ENCODE measurements around the gene DIABLO.
"Not testable (repeated sequence)": the region's sequence is repeated elsewhere in the genome, so short reads cannot be mapped to it uniquely, and the experiment has no call there.

Gene DIABLO

GRCh38 chr12:122208073-122208820 is 17.6 kb downstream of the DIABLO start:
- peak; percentile 22 for DNase-seq (ENCODE audit: low spot score)

- no peak for DNase-seq (ENCODE audit: low spot score)
These were observed 18.5 kb downstream of the DIABLO start for GRCh38 chr12:122207391-122207790.

DNA sequence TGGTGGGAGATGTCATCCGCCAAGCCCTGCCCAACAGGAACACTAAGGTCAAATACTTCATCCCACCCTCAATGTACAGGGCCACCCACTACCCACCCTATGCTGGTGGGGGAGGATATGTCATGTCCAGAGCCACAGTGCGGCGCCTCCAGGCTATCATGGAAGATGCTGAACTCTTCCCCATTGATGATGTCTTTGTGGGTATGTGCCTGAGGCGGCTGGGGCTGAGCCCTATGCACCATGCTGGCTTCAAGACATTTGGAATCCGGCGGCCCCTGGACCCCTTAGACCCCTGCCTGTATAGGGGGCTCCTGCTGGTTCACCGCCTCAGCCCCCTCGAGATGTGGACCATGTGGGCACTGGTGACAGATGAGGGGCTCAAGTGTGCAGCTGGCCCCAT is 18.9 kb downstream of the DIABLO start:
- DNase-seq (ENCODE audit: low spot score), result no peak

GRCh38 chr12:122206111-122206881 is 19.6 kb downstream of the DIABLO start:
- DNase-seq (ENCODE audit: low spot score), result peak; percentile 40

DNA sequence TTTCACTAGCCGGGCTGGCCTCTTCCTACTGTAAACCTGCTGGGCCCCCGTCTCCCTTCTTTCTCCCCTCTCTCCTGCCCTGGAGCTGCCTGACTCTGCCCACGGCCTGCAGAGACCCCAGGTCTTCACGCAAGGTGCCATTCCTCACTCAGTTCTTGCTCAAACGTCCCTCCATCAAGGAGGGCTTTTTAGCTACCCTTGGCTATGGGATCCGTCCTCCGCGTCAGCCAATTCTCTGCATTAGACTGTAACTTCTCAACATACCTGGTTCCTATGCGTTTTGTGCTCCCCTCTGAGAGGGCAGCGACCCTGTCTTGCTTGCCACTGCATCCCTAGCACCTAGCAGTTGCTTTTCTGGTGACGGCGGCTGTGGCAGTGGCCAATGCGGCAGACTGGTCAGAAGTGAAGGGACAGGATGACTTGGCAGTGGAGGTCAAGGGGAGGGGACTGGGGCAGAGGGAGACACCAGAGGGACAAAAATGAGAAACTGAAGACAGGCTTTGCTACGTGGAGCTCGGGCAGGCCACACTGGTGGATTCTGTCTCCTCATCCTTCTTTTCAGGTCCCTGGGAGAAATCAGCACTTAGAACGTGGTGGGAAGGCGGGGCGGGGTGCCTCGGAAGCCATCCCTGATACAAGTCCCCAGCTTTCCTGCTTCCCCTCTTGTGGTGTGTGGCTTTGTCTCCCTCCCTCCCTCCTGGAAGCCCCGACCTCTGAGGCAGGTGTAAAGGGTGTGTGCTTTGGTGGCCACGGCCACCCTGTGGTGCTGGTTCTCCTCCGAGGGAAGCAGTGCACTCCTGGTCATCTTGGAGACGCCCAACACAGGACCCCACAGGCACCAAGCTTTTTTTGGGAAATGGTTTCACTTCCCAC is 20.6 kb downstream of the DIABLO start:
- DNase-seq (ENCODE audit: low spot score), result peak; percentile 38

DNA sequence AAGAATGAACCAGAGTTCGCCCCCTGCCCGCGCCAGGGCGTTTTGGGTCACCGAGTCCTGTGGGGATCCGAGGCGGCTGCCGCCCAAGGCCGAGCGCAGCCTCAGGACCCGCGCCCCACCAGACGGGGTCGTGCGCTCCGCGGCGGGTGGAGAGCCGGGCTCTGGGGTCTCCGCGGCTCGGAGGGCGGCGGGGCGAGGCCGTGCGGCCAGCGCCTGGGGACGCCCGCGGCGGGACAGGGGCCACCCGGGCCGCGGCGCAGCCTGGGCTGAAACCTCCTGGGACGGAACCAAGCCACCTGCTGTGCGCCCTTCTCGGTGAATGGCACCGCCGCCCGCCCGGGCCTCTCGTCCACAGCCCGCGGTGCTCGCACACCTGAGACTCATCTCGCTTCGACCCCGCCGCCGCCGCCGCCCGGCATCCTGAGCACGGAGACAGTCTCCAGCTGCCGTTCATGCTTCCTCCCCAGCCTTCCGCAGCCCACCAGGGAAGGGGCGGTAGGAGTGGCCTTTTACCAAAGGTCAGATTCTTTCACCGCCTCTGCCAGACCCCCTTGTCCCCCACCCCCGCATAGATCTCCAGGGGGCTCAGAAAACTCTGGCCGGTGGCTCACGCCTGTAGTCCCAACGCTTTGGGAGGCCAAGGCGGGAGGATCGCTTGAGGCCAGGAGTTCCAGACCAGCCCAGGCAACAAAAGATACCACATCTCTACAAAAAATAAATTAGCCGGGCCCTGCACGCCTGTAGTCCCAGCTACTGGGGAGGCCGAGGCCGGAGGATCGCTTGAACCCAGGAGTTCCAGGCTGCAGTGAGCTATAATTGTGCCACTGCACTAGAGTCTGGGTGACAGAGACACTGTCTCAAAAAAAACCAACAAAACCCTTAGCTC is 21.4 kb downstream of the DIABLO start:
- DNase-seq (ENCODE audit: low spot score), result no peak

- peak; percentile 79 for DNase-seq (ENCODE audit: low spot score)
These were observed 22.3 kb downstream of the DIABLO start, which contains the start of gene B3GNT4 for GRCh38 chr12:122203301-122204166. B3GNT4 (plus strand) TSS chr12:122203709; CDS start chr12:122204619, 910 bp downstream.

DNA sequence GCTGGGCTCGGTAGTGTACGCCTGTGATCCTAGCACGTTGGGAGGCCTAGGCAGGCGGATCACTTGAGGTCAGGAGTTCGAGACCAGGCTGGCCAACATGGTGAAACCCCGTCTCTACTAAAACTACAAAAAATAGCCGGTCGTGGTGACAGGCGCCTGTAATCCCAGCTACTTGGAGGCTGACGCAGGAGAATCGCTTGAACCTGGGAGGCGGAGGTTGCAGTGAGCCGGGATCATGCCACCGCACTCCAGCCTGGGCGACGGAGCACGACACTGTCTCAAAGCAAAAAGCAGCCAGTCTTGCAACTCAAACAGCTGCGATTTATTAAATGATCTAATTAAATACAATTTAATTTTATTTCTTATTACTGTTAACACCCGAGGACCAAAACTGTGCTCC is 23.0 kb downstream of the DIABLO start:
- not testable (repeated sequence) for DNase-seq (ENCODE audit: low spot score)

- peak; percentile 33 for DNase-seq (ENCODE audit: low spot score)
These were observed 23.8 kb downstream of the DIABLO start for GRCh38 chr12:122202017-122202416.

DNA sequence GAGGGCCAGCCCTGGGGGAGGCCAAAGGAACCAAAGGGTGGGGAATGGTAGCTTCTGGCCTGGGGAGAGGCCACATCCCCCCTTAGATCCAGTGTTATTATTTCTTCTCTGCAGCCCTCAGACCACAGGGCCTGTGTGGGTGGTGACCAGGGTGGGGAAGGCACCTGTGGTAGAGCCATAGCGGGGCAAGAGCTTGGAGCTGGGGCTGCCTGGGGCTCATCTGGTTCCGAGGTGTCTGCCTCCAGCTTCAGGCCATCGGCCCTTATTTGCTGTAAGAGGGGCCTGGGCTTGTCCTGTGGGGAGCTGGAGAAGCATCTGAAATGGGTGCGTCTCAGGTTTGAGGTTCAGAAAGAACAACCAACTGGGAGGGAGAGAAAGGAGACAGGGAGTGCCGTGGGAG is 24.5 kb downstream of the DIABLO start:
- DNase-seq (ENCODE audit: low spot score), result no peak

DNA sequence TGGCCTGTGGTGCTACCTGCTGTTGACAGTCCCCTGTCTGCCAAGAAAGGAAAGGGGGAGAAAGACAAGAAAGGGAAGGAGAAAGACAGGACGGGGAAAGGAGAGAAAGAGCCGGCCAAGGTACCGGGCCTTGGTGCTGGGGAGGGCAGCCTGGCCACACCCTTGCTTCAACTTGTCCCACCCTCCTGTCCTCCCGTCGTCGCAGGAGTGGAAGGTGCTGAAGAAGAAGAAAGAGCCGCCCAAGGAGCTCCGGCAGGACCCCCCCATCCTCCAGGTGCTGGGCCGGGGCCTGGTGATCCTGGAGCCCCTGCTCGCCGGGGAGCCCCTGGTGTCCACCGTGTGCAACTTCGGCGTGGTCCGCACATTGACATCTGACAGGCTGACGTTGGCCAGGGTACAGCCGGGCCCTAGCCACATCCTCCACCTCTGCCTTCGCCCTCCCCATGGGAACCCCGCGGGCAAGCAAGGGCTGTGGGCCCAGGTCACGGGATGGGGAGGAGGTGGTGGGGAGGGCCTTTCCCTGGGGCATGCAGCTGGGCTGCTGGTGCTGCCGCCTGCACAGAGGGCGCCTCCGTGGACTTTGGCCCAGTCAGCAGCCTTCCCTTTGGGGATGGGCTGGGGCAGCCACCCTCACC is 25.2 kb downstream of the DIABLO start:
- no peak for DNase-seq (ENCODE audit: low spot score)

GRCh38 chr12:122199484-122200355 is 26.1 kb downstream of the DIABLO start:
- DNase-seq (ENCODE audit: low spot score), result no peak

GRCh38 chr12:122197612-122197966 is 28.3 kb downstream of the DIABLO start:
- no peak for DNase-seq (ENCODE audit: low spot score)

DNA sequence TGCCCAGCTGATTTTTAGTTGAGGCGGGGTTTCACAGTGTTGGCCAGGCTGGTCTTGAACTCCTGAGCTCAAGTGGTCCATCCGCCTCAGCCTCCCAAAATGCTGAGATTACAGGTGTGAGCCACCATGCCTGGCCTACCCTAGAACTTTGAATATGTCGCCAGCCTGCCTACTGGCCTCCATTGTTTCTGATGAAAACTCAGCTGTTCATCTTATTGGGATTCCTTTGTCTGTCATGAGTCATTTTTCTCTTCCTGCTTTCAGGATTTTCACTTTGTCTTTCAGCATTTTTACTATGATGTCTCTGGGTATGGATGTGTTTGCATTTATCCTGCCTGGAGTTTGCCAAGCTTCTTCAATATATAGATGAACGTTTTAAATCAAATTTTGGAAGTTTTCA is 30.4 kb downstream of the DIABLO start:
- DNase-seq (ENCODE audit: low spot score), result no peak

- no peak for DNase-seq (ENCODE audit: low spot score)
These were observed 31.0 kb downstream of the DIABLO start for GRCh38 chr12:122194804-122195203.

DNA sequence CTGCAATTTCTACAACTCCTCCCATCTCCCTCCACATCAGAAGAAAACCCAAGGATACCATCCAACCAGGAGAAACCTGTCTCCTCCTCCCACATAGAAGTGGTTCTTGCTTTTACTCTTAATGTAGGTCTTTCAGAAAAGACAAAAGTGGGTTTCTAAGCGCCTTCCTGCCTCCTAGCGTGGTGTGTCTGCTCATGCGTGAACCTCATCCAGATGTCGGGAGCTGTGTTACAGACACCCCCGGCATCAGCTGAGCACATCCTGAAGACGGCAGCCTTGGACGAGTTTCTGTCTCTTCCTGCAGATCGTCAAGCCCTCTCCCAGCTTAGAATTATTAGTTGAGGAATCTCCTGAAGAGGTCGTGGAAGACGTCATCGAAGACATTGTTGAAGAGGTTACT is 33.4 kb downstream of the DIABLO start:
- DNase-seq (ENCODE audit: low spot score), result no peak

DNA sequence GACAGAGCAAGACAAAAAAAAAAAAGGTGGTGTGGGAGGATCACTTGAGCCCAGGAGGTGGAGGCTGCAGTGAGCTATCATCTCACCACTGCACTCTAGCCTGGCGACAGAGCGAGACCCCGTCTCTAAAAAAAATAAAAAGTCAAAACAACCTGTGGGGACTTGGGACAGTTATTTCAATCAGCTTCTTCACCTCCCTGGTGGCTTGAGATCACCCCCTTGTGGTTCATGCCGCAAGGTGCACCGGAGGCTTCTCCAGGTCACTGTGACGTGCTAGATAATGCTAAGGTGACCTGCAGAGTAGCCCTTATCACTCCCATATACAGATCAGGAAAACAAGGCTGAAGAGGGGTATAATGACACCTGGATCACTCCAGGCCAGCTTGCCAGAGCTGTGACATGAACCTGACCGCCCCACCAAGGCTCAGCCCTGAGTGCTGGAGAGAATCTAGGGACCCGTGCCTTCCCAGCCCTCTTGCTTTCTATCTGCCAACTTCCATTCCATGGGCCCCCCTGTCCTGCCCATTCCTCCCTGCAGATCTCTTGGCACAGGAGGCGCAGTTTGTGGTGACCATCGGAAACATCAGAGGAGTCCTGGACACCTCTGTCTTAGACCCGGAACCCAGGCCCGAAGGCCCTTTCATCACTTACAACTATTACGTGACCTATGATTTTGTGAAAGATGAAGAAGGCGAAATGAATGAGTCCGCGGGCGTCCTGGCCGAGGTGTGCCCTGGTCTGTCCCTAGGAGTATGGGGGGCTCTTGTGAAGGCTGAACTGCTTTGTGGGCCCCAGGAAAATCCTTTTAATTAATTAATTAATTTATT is 34.8 kb downstream of the DIABLO start:
- peak; percentile 84 for DNase-seq (ENCODE audit: low spot score)

Measured in D341Med (cell line).